ENCODE data around the gene CALU.

CALU gene

GRCh38 chr7:128767475-128768110 lies 28.4 kb downstream of the CALU start:
- Histone ChIP-seq H3K27ac (ENCODE audit: insufficient read depth, low read length, poor library complexity, severe bottlenecking) (no peak overlapping the region), H3K27me3 (replicated peaks; ENCODE audit: control insufficient read depth, insufficient read depth, low read length, poor library complexity, severe bottlenecking) (no peaks in the 10 kb centered on the region), H3K4me3 (ENCODE audit: insufficient read depth, low read depth, low read length, poor library complexity, severe bottlenecking) (no peak overlapping the region), H3K4me1 (ENCODE audit: control insufficient read depth, insufficient read depth, low read length, poor library complexity, severe bottlenecking) (no peaks in the 10 kb centered on the region), H3K36me3 (ENCODE audit: control insufficient read depth, insufficient read depth, low read length) (peaks cover 41% of the 10 kb centered on the region), H3K9me3 (ENCODE audit: control insufficient read depth, low read length) (no peaks in the 10 kb centered on the region)
- DNase-seq = no peak

GRCh38 chr7:128770233-128770632 lies 31.1 kb downstream of the CALU start:
- H3K4me3 ChIP-seq (ENCODE audit: insufficient read depth, low read depth, low read length, poor library complexity, severe bottlenecking) = no peak overlapping the region
- H3K4me1 ChIP-seq (ENCODE audit: control insufficient read depth, insufficient read depth, low read length, poor library complexity, severe bottlenecking) = no peaks in the 10 kb centered on the region
- H3K9me3 ChIP-seq (ENCODE audit: control insufficient read depth, low read length) = no peaks in the 10 kb centered on the region
- DNase-seq = no peak
- peaks cover 46% of the 10 kb centered on the region for H3K36me3 ChIP-seq (ENCODE audit: control insufficient read depth, insufficient read depth, low read length)
- no peak overlapping the region for H3K27ac ChIP-seq (ENCODE audit: insufficient read depth, low read length, poor library complexity, severe bottlenecking)
- no peaks in the 10 kb centered on the region for H3K27me3 ChIP-seq (replicated peaks; ENCODE audit: control insufficient read depth, insufficient read depth, low read length, poor library complexity, severe bottlenecking)

GRCh38 chr7:128773604-128774003 lies 34.4 kb downstream of the CALU start:
- Histone ChIP-seq H3K27me3 (replicated peaks; ENCODE audit: control insufficient read depth, insufficient read depth, low read length, poor library complexity, severe bottlenecking) (no peaks in the 10 kb centered on the region), H3K4me1 (ENCODE audit: control insufficient read depth, insufficient read depth, low read length, poor library complexity, severe bottlenecking) (no peaks in the 10 kb centered on the region), H3K36me3 (ENCODE audit: control insufficient read depth, insufficient read depth, low read length) (peaks cover 26% of the 10 kb centered on the region), H3K27ac (ENCODE audit: insufficient read depth, low read length, poor library complexity, severe bottlenecking) (no peak overlapping the region), H3K9me3 (ENCODE audit: control insufficient read depth, low read length) (no peaks in the 10 kb centered on the region), H3K4me3 (ENCODE audit: insufficient read depth, low read depth, low read length, poor library complexity, severe bottlenecking) (no peak overlapping the region)
- DNase-seq = no peak

GRCh38 chr7:128774029-128774689 lies 35.0 kb downstream of the CALU start:
- H3K4me3 ChIP-seq (ENCODE audit: insufficient read depth, low read depth, low read length, poor library complexity, severe bottlenecking) = no peak overlapping the region
- peaks cover 22% of the 10 kb centered on the region for H3K36me3 ChIP-seq (ENCODE audit: control insufficient read depth, insufficient read depth, low read length)
- H3K4me1 ChIP-seq (ENCODE audit: control insufficient read depth, insufficient read depth, low read length, poor library complexity, severe bottlenecking) = no peaks in the 10 kb centered on the region
- no peak for DNase-seq
- no peaks in the 10 kb centered on the region for H3K9me3 ChIP-seq (ENCODE audit: control insufficient read depth, low read length)
- H3K27ac ChIP-seq (ENCODE audit: insufficient read depth, low read length, poor library complexity, severe bottlenecking) = no peak overlapping the region
- H3K27me3 ChIP-seq (replicated peaks; ENCODE audit: control insufficient read depth, insufficient read depth, low read length, poor library complexity, severe bottlenecking) = no peaks in the 10 kb centered on the region

GRCh38 chr7:128774921-128775320 lies 35.8 kb downstream of the CALU start:
- no peak overlapping the region for H3K27ac ChIP-seq (ENCODE audit: insufficient read depth, low read length, poor library complexity, severe bottlenecking)
- no peak for DNase-seq
- no peaks in the 10 kb centered on the region for H3K9me3 ChIP-seq (ENCODE audit: control insufficient read depth, low read length)
- H3K36me3 ChIP-seq (ENCODE audit: control insufficient read depth, insufficient read depth, low read length) = peaks cover 15% of the 10 kb centered on the region
- H3K4me3 ChIP-seq (ENCODE audit: insufficient read depth, low read depth, low read length, poor library complexity, severe bottlenecking) = no peak overlapping the region
- H3K4me1 ChIP-seq (ENCODE audit: control insufficient read depth, insufficient read depth, low read length, poor library complexity, severe bottlenecking) = no peaks in the 10 kb centered on the region
- no peaks in the 10 kb centered on the region for H3K27me3 ChIP-seq (replicated peaks; ENCODE audit: control insufficient read depth, insufficient read depth, low read length, poor library complexity, severe bottlenecking)

- Histone ChIP-seq H3K9me3 (ENCODE audit: control insufficient read depth, low read length) (no peaks in the 10 kb centered on the region), H3K36me3 (ENCODE audit: control insufficient read depth, insufficient read depth, low read length) (peaks cover 14% of the 10 kb centered on the region), H3K4me3 (ENCODE audit: insufficient read depth, low read depth, low read length, poor library complexity, severe bottlenecking) (no peak within 1 kb of the TSS), H3K4me1 (ENCODE audit: control insufficient read depth, insufficient read depth, low read length, poor library complexity, severe bottlenecking) (no peaks in the 10 kb centered on the region), H3K27me3 (replicated peaks; ENCODE audit: control insufficient read depth, insufficient read depth, low read length, poor library complexity, severe bottlenecking) (no peaks in the 10 kb centered on the region), H3K27ac (ENCODE audit: insufficient read depth, low read length, poor library complexity, severe bottlenecking) (no peak within 1 kb of the TSS)
- DNase-seq = no peak
Measured at GRCh38 chr7:128775744-128776474, 36.8 kb downstream of the CALU start, which contains the start of gene OPN1SW. TSS of gene OPN1SW (minus strand) at chr7:128775794. CDS start at chr7:128775781, 13 bp downstream.

- no peak for DNase-seq
- H3K36me3 ChIP-seq (ENCODE audit: control insufficient read depth, insufficient read depth, low read length) = peaks cover 8% of the 10 kb centered on the region
- H3K9me3 ChIP-seq (ENCODE audit: control insufficient read depth, low read length) = no peaks in the 10 kb centered on the region
- no peak overlapping the region for H3K27ac ChIP-seq (ENCODE audit: insufficient read depth, low read length, poor library complexity, severe bottlenecking)
- no peaks in the 10 kb centered on the region for H3K27me3 ChIP-seq (replicated peaks; ENCODE audit: control insufficient read depth, insufficient read depth, low read length, poor library complexity, severe bottlenecking)
- H3K4me3 ChIP-seq (ENCODE audit: insufficient read depth, low read depth, low read length, poor library complexity, severe bottlenecking) = no peak overlapping the region
- H3K4me1 ChIP-seq (ENCODE audit: control insufficient read depth, insufficient read depth, low read length, poor library complexity, severe bottlenecking) = no peaks in the 10 kb centered on the region
Measured at GRCh38 chr7:128777156-128778123, 38.3 kb downstream of the CALU start.

GRCh38 chr7:128778946-128779345 lies 39.8 kb downstream of the CALU start:
- H3K4me1 ChIP-seq (ENCODE audit: control insufficient read depth, insufficient read depth, low read length, poor library complexity, severe bottlenecking) = no peaks in the 10 kb centered on the region
- peaks cover 4% of the 10 kb centered on the region for H3K36me3 ChIP-seq (ENCODE audit: control insufficient read depth, insufficient read depth, low read length)

GRCh38 chr7:128781126-128781525 lies 42.0 kb downstream of the CALU start:
- Histone ChIP-seq H3K36me3 (ENCODE audit: control insufficient read depth, insufficient read depth, low read length) (no peaks in the 10 kb centered on the region), H3K27ac (ENCODE audit: insufficient read depth, low read length, poor library complexity, severe bottlenecking) (no peak overlapping the region), H3K27me3 (replicated peaks; ENCODE audit: control insufficient read depth, insufficient read depth, low read length, poor library complexity, severe bottlenecking) (no peaks in the 10 kb centered on the region), H3K4me1 (ENCODE audit: control insufficient read depth, insufficient read depth, low read length, poor library complexity, severe bottlenecking) (no peaks in the 10 kb centered on the region), H3K4me3 (ENCODE audit: insufficient read depth, low read depth, low read length, poor library complexity, severe bottlenecking) (no peak overlapping the region), H3K9me3 (ENCODE audit: control insufficient read depth, low read length) (no peaks in the 10 kb centered on the region)
- no peak for DNase-seq

More at GRCh38 chr7:128778946-128779345, 39.8 kb downstream of the CALU start:
- Histone ChIP-seq H3K4me3 (ENCODE audit: insufficient read depth, low read depth, low read length, poor library complexity, severe bottlenecking) (no peak overlapping the region), H3K9me3 (ENCODE audit: control insufficient read depth, low read length) (no peaks in the 10 kb centered on the region), H3K27ac (ENCODE audit: insufficient read depth, low read length, poor library complexity, severe bottlenecking) (no peak overlapping the region), H3K27me3 (replicated peaks; ENCODE audit: control insufficient read depth, insufficient read depth, low read length, poor library complexity, severe bottlenecking) (no peaks in the 10 kb centered on the region)
- DNase-seq = no peak

Data from effector memory CD4-positive, alpha-beta T cell (primary cell).